ENCODE data around the gene CLBA1. TPM values are rescaled to one million over a fixed set of nuclear protein-coding genes. Genes with fewer than 3 reads are reported as not detected.
A peak's percentile ranks its signal among the peaks of the same experiment; 100 is the strongest.
"Not testable (repeated sequence)": the region's sequence is repeated elsewhere in the genome, so short reads cannot be mapped to it uniquely, and the experiment has no call there.

Gene CLBA1
- total RNA-seq, 1 donor from 2014 or later: 6.0 TPM

- Mint-ChIP-seq H3K4me1 (ENCODE audit: low read depth) (no peaks in the 10 kb centered on the region), H3K27ac (ENCODE audit: unreplicated experiment) (no peak overlapping the region), H3K9me3 (ENCODE audit: low read depth) (no peaks in the 10 kb centered on the region), H3K4me3 (ENCODE audit: unreplicated experiment) (no peak overlapping the region), H3K36me3 (ENCODE audit: low read depth) (peaks cover 30% of the 10 kb centered on the region), H3K27me3 (ENCODE audit: low read depth) (no peaks in the 10 kb centered on the region)
- no peak for TF ChIP-seq CTCF (IDR thresholded peaks at IDR 0.05)
- no peak for DNase-seq (ENCODE audit: low spot score)
Measured at GRCh38 chr14:104948736-104949031, 36.9 kb upstream of the CLBA1 start.

GRCh38 chr14:104949406-104949955 is 36.1 kb upstream of the CLBA1 start:
- not testable (repeated sequence) for H3K27me3 Mint-ChIP-seq (ENCODE audit: low read depth); H3K27ac Mint-ChIP-seq (ENCODE audit: unreplicated experiment); H3K9me3 Mint-ChIP-seq (ENCODE audit: low read depth); H3K4me3 Mint-ChIP-seq (ENCODE audit: unreplicated experiment); H3K4me1 Mint-ChIP-seq (ENCODE audit: low read depth)
- H3K36me3 Mint-ChIP-seq (ENCODE audit: low read depth): peaks cover 34% of the 10 kb centered on the region
- peak; percentile 68 for DNase-seq (ENCODE audit: low spot score)

GRCh38 chr14:104950021-104950420 is 35.6 kb upstream of the CLBA1 start:
- peak; percentile 67 for DNase-seq (ENCODE audit: low spot score)
- Mint-ChIP-seq H3K9me3 (ENCODE audit: low read depth) (no peaks in the 10 kb centered on the region), H3K4me3 (ENCODE audit: unreplicated experiment) (no peak overlapping the region), H3K27me3 (ENCODE audit: low read depth) (no peaks in the 10 kb centered on the region), H3K4me1 (ENCODE audit: low read depth) (no peaks in the 10 kb centered on the region), H3K27ac (ENCODE audit: unreplicated experiment) (no peak overlapping the region), H3K36me3 (ENCODE audit: low read depth) (peaks cover 33% of the 10 kb centered on the region)
- TF ChIP-seq CTCF (IDR thresholded peaks at IDR 0.05): no peak

DNA sequence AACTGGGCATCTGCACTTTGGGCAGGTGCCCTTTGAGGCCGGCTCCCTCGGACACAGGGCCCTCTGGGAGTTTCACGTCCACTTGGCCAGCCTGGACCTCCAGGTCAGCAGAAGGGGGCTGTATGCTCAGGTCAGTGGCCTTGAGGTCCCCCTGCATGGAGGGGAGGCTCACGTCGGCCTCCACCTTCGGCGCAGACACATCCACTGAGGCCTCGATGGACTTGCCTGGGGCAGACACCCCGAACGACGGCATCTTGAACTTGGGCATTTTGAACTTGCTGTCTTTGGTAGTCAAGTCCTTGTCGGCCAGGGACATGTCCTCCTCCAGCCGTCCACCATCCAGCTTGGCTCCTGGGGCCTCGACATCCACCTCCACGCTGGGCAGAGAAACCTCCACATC is 34.9 kb upstream of the CLBA1 start:
- H3K36me3 Mint-ChIP-seq (ENCODE audit: low read depth): peaks cover 34% of the 10 kb centered on the region
- peak; percentile 47 for DNase-seq (ENCODE audit: low spot score)
- not testable (repeated sequence) for H3K27me3 Mint-ChIP-seq (ENCODE audit: low read depth); H3K4me3 Mint-ChIP-seq (ENCODE audit: unreplicated experiment); H3K4me1 Mint-ChIP-seq (ENCODE audit: low read depth); H3K27ac Mint-ChIP-seq (ENCODE audit: unreplicated experiment); H3K9me3 Mint-ChIP-seq (ENCODE audit: low read depth)

DNA sequence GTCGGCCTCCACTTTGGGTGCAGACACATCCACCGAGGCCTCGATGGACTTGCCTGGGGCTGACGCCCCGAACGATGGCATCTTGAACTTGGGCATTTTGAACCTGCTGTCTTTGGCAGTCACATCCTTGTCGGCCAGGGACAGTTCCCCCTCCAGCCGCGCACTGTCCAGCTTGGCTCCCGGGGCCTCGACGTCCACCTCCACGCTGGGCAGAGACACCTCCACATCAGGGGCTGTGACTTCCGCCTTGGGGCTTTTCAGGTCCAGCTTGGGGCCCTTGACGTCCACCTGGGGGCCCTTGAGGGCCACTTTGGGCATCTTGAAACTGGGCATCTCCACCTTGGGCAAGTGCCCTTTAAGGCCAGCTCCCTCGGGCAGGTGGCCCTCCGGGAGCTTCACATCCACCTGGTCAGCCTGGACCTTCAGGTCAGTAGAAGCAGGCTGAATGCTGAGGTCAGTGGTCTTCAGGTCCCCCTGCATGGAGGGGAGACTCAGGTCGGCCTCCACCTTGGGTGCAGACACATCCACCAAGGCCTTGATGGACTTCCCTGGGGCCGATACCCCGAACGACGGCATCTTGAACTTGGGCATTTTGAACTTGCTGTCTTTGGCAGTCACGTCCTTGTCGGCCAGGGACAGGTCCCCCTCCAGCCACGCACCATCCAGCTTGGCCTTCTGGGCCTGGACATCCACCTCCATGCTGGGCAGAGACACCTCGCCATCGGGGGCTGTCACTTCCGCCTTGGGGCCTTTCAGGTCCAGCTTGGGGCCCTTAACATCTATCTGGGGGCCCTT is 33.5 kb upstream of the CLBA1 start:
- H3K27ac Mint-ChIP-seq (ENCODE audit: unreplicated experiment); H3K4me1 Mint-ChIP-seq (ENCODE audit: low read depth); H3K4me3 Mint-ChIP-seq (ENCODE audit: unreplicated experiment); H3K9me3 Mint-ChIP-seq (ENCODE audit: low read depth); H3K27me3 Mint-ChIP-seq (ENCODE audit: low read depth): not testable (repeated sequence)
- H3K36me3 Mint-ChIP-seq (ENCODE audit: low read depth): peaks cover 41% of the 10 kb centered on the region
- DNase-seq (ENCODE audit: low spot score): peak; percentile 66

GRCh38 chr14:104953097-104953496 is 32.5 kb upstream of the CLBA1 start:
- Mint-ChIP-seq H3K36me3 (ENCODE audit: low read depth) (peaks cover 46% of the 10 kb centered on the region), H3K27ac (ENCODE audit: unreplicated experiment) (no peak overlapping the region), H3K4me3 (ENCODE audit: unreplicated experiment) (no peak overlapping the region), H3K4me1 (ENCODE audit: low read depth) (peaks cover 13% of the 10 kb centered on the region), H3K27me3 (ENCODE audit: low read depth) (no peaks in the 10 kb centered on the region), H3K9me3 (ENCODE audit: low read depth) (no peaks in the 10 kb centered on the region)
- peak; percentile 59 for DNase-seq (ENCODE audit: low spot score)
- TF ChIP-seq CTCF (IDR thresholded peaks at IDR 0.05): no peak
